Activated gamma-delta T cell (primary cell): Measurements from ENCODE around the gene RORB.

Experiments
- DNase-seq: peaks from one replicate; lab custom pipeline; 2025; lab: John Stamatoyannopoulos, UW
- total RNA-seq, 2 donors: gene quantifications; one replicate each; lab custom pipeline; 2026; lab: John Stamatoyannopoulos, UW

The RORB gene
- total RNA-seq = 0 to 0.72 reads per million in 2 donors

DNA sequence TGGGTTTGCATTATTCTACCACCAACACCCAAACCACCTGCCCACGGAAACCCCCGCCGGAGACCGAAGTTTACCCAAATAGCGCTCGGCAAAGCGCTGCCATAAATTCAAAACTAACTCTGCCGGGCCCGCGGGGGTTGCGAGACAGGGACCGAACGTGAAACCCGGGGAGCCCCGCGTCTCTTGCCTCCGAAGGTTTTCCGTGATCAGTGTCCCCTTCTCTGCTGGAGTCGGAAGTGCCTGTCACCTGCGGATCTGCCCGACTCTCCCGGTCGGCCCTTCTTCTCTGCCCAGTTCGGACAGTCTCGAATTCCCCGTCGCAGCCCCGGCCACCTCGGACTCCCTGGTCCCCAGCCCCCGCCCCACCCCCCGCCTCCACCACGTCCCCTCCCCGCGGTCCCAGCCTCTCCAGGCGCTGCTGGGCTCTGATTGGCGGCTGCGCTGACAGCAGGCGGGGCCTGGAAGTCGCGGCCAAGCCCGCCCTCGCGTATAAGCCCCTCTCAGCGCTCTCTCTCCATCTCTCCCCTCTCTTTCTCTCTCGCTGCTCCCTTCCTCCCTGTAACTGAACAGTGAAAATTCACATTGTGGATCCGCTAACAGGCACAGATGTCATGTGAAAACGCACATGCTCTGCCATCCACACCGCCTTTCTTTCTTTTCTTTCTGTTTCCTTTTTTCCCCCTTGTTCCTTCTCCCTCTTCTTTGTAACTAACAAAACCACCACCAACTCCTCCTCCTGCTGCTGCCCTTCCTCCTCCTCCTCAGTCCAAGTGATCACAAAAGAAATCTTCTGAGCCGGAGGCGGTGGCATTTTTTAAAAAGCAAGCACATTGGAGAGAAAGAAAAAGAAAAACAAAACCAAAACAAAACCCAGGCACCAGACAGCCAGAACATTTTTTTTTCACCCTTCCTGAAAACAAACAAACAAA, at the start of gene RORB:
TSS of gene RORB (plus strand) at position 517 of the 929 bp plus-strand sequence. CDS start 642 bp downstream, outside the sequence.
- DNase-seq = no peak

DNA sequence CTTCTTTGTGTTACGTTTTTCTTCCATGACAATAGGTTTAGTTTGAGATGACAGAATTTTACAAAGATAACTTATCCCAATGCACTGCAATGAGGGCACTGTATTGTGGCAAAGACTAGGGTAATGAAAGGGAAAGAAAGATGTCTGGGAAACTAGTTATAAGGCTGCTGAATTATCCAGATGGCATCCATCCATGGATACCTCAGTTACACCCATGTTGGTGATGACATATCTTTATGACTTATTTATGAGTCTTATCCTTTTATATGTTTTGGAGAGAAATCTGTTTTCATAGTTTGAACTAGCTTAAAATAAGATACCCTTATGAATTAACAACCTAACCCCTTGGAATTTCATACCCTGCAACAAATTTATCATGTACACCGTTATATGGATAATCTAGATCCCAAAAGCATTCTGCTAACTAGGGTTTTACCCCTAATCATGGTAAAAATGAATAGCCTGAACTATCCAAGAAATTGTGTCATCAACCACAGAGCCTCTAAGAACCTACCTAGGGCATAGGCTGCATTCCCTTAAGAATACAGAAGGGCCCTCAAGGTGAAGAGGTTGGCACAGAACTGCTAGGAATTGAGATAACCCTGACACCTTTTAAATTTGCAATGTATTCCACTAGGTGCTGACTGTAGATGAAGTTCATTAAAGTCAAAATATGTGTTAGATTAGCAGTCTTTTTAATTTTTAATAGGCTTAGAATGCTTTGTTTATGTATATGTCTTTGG, 49.5 kb upstream of the RORB start:
- DNase-seq = no peak

DNA sequence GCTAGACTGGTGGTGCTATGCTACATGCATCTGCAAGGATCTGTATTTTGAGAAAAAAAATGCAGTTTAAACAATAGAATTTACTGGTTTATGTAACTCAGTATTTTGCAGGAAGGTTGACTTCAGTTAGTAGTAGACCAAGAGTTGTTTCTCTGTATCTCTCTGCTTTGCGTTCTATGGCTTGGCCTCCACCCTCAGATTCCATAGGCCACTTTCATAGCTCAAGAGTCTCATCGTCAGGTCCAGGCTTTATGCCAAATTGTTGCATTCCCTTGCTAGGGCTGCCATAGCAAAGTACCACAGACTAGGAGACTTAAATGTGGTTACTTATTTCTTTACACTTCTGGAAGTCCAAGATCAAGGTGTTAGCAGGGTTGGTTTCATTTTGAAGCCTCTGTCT, 48.1 kb upstream of the RORB start:
- no peak for DNase-seq

DNA sequence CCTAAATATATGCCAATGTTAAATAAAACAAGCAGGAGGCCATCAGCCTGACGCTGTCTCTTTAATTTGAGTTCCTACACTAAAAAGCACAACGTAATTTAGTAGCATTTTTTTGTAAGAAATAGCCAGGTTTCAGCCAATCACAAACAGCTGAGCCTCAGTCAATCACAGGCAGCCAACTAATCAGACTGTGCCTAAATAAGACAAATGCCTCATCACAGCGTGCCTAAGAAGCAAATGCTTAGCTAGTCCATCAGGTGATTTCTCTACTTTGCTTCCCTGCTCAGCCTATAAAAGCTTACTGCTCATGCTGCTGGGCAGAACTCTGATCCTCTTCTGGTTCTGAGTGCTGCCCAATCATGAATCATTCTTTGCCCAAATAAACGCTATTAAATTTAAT, 38.3 kb upstream of the RORB start:
- DNase-seq = no peak

DNA sequence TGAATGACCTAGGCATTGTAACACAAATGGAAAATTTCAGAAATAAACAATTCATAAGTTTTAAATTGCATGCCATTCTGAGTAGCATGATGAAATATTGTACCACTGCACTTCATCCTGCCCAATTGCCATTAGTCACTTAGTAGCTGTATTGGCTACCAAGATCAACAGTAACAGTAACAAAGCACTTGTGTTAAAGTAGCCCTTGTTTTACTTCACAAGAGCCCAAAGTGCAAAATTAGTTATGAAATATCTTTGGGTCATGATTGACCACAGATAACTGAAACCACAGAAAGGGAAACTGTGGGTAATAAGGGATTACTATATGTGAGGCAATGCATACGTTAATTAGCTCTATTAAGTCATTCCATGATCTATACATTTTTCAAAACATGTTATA, 33.3 kb upstream of the RORB start:
- DNase-seq = no peak

DNA sequence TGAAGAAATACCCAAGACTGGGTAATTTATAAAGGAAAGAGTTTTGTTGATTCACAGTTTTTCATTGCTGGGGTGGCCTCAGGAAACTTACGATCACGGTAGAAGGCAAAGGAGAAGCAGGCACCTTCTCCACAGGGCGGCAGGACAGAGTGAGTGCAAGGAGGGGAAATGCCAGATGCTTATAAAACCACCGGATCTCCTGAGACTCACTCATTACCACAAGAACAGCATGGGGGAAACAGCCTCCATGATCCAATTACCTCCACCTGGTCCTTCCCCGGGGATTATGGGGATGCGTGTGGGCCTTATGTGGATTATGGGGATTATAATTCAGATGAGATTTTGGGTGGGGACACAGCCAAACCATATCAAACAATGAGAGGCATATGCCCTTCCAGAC, 18.5 kb upstream of the RORB start:
- no peak for DNase-seq

DNA sequence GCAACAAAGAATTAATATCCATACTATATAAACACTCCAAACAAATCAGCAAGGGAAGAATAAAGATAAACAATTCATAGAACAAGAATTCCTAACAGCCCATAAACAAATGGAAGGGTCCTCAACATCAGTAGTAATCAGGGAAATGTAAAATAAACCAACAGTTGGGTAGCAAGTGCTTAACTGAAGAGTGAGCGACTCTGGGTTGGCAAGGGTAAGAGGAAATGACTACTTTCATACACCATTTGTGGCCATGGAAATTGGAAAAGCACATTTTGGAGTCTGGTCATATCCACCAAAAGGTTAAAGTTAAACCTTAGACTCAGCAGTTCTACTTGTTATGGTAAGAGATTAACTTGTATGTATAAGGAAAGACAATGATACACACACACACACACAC, 17.4 kb upstream of the RORB start:
- DNase-seq = no peak

DNA sequence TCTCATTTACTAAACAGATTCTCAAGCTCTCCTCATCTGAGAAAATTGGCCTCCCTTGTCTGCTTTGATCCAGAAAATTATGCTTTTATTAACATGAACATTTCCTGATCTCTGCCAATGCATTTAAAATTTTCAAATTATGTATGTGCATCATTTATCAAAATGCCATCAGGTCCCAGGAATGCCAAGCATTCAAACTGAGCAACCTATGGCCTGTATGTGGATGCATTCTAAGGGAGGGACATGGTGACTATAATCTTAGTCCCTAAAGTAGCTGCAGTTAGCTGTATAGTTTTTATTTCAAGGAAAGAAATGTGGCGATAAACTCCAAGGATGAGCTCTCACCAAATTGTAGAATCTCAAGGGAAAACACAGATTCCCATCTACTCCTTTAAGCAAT, 9.7 kb upstream of the RORB start:
- no peak for DNase-seq

DNA sequence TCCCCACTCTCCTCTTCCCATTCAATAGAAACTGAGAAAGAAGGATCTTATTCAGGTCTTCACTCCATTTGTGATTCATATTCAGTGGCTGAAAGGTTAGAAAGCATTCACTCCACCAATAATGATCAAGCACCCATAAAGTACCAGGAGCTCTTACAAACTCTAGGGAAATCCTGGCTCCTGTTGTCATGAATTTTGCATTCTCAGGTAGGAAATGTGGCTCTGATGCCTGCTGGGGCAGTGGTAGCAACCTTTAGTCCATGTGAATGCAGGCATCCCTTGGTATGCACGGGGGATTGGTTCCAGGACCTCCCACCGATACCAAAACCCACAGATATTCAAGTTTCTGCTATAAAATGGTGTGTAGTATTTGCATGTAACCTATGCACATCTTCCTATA, 3.6 kb upstream of the RORB start:
- no peak for DNase-seq

DNA sequence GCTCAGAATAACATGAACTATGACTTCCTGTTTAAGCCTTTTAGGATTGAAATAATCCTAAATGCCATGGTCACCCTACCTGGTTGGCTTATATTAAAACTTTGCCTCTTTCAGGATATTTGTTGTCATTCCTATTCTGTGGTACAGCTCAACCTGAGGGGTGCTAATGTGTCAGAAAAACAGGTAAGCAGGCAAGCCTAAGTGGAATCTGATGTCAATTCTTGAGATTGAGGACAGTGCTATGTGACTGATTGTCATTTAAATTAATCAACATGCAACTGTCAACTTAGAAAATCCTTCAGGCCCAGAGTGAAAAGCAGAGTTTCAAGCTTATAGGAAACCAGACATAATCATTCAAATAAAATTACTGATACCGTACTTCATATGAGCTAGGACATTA, 2.6 kb upstream of the RORB start:
- no peak for DNase-seq

DNA sequence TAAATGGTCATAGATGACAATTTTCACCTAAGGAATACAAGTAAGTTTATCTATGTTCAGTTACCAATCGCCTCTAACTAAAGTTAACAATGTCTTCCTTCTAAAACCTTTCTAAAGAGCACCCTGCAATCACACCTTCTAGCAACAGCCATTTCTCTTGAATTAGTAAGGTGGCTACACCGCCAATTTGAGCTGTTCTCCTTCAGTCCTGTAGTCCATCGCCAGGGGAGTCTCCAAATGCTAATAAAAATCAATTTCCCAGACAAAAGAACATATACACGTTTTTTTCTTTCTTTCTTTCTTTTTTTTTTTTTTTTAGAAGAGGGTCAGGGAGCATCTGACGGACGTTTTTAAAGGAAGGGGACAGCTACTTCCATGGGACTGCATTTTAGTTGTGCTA, 729 bp upstream of the RORB start:
- no peak for DNase-seq

DNA sequence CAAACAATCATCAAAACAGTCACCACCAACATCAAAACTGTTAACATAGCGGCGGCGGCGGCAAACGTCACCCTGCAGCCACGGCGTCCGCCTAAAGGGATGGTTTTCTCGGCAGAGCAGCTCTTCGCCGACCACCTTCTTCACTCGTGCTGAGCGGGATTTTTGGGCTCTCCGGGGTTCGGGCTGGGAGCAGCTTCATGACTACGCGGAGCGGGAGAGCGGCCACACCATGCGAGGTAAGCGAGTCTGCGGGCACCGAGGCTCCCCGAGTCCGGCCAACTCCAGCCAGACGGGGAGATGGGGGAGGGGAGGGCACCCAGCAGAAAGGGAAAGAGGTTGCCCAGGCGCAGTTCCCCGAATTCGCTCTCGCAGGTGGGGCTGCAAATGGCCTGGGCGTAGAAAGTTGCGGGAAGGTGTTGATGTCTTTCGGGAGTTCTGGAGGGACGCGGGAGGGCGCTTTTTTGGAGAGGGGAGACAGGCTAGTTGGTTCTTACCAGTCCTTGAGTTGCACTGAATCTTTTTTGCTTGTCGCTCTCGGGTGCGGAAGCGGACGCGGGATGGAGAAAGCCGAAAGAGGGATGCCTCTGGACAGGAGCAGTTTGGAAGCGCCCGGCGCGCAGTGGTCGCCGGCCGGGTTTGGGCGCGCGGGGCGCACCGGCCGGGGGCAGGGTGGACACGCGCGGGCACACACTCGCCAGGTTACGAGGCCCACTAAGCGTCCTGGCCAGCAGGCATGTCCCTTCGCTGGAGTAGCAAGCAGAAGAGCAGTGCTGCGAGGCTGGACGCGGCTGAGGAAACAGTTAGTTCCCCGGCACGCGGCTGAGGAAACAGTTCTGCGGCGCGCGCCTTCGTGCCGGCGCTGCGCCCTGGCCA, 849 bp downstream of the RORB start:
- DNase-seq = no peak

DNA sequence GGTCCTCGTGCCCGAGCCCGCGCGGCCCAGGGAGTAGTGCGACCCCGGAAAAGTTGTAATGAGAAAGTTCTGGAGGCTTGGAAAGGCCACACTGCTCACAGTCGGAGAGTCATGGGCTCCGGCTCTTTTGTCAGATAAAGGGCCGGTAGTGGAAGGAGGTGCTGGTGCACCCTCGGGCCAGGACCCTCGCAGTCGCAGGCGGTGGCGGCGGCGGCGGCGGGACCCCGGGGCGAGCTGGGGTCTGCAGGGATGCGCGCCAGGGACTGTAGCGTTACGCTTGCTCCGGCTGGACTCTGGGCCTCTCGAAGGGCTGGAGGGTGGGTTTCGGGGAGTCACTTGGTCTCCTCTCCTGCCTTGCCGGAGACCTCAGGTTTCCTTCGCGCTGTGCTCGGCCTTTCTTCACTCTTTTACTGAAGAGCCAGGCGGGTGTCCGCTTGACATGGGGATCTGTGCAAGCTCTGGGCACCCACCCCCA, 1.5 kb downstream of the RORB start:
- no peak for DNase-seq

DNA sequence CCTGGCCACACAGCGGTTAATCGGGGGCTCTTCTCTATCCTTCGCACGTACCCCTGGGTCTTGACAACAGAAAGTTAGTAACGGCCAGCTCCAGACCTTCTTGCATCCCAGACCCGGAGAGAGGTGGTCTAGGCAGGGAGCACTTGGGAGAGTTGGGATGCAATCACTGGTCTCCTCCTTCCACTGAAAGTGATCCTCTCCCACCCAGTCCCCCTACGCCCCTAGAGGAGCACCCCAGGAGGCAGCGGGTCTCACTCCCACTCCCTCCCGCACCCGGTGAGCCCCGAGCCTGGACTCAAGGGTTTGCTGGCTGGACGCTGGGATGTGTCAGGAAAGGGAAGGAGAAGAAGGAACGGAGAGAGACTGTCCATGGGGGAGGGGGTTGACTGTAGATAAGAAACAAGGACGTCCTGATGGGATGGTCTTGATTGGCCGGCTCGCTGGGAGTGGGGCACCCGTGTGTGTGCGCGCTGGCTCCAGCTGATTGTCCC, 2.0 kb downstream of the RORB start:
- DNase-seq = no peak

DNA sequence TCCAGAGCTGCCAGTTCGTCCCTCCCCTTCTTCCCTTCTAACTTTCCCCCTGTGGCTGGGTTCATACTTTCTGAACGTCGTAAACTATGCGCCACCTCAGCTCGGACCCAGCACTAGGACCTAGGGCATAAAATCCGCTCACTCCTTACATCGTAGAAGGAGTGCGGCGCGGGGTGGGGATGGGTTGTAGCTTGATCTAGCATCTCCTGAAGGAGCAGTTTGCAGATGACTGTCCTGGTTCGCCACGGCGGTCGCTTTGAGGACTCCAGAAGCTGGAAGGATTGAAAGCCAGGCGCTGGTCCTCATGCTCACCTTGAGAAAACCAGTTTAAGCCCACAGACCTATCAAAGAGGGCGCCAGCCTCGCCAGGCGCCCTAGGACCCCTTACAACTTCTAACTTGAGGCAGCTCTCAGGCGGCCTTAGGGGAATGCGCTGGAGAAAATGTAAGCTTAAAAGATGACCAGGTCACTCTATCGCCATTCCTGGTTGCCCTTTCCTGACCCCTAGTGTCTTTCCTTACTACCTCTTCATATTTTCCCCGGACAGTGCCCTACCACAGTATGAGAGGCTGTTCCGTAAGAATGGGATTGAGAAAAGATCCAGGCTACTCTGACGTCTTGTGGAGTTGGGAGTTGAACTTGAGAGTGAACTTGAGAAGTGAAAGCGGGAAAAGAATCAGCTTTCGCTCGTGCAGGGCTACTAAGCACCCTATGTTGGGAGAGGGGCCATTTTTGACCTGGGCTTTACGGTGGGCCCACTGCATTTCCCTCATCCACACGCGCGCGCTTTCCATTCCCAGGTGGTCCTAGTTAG, 2.8 kb downstream of the RORB start:
- no peak for DNase-seq

DNA sequence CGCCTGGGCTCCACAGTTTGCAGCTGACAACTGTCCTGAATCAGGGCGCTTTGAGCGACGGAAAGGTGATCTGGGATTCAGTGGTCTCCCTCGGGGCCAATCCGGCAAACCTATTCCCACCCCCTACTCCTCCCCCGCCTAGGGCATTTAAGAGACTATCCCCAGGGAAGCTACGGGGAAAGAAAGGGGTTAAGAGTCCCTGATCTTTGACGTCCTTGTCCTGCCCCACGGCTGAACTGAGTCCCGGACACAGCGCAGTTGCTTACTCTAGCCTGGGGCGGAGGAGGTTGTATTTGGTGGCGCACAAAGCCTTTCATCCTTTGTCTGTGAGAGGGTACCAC, 3.4 kb downstream of the RORB start:
- no peak for DNase-seq

DNA sequence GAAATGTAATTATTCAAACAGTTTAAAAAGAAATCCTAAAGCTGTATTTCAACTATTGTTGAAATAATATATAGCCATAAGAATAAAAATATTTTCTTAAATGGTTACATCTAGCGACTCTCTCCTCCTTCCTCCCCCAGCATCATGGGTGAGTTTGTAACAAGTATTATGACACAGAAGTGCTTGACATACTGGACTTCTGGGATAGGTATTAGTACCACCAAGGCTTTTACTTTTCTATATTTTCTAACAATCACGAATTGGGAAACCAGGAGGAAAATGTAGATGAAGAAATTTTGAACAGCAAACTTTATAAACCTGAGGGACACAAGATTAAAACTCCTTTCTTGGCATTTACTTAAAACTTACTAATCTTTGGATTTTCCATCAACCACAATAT, 4.4 kb downstream of the RORB start:
- no peak for DNase-seq

DNA sequence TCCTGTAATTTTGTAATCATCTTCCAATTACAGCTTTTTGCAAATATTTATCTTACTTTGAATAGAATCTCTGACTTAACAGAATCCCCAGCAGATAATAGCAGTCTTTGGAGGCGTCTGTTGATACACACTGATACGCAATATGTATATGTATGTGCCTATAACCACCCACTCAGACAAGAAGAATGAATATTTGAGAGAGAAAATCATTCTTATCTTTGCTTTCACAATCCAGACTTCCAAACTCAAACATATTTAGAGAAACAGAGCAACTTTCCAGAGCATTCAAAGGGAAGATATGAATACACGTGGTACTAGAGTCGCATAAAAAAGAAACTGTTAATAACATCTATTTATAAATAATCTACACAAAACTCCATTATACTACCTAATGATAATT, 6.1 kb downstream of the RORB start:
- DNase-seq = no peak

DNA sequence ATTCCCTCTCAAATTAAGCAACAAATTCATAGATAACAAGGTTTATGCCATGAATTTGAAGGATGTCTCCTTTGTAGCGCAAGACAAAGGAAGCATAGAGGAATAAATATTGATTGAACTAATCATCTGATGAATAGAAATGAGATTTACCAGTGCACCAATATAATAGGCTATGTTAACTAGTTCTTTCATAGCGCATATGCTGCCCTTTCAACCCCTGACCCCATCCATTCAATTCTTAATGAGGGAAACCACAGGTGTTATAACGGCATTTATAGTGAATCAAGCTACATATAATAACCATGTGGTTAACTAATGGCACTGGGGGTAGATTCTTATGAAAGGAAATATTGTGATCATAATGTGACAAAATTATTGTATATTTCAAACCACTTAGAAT, 6.5 kb downstream of the RORB start:
- no peak for DNase-seq

DNA sequence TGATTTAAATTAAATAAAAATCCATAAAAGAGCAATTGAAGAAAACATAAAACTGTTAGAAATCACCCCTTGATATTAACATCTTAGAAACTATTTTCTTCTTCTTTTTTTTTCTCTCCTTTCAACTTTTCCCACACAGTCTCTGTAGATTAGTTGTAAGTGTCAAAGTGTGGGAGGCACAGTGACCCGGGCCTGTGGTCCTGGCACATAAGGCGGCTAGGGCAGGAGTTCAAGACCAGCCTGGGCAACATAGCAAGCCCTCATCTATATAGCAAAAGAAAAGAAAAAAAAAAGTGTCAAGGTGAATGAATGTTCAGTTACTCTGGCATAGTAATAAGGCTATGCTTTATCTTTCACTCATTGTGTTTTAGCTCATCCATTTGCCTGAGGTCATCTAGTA, 14.2 kb downstream of the RORB start:
- DNase-seq = no peak

DNA sequence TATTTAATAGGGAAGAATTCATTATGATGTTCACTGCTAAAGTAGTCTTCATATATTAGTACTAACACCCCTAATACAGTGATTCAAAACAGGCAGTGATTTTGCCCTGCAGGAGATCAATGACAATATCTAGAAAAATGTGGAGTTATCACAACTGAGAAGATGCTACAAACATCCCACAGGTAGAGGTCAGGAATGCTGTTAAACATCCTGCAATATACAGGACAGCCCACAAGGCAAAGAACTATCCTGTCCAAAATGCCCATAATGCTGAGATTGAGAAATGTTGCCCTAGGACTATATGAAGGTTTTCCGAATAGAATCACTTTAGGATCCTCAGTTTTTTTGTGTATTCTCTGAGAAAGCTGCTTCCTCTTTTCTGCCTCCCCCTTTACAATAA, 15.3 kb downstream of the RORB start:
- no peak for DNase-seq
